Bronchial epithelial cell (primary cell): Measurements from ENCODE around the gene CUL2. TPM values are rescaled to one million over a fixed set of nuclear protein-coding genes. Genes with fewer than 3 reads are reported as not detected.
A peak's percentile ranks its signal among the peaks of the same experiment; 100 is the strongest.
"Not testable (repeated sequence)": the region's sequence is repeated elsewhere in the genome, so short reads cannot be mapped to it uniquely, and the experiment has no call there.

ENCODE experiments used
- DNase-seq: peaks from one replicate; pipeline ENCODE4 v3.0.0-alpha.2; 2010; ENCODE audit warnings: low read depth
- FAIRE-seq: peaks from 2 replicates; lab custom pipeline; 2011; peaks lifted over from hg19 to GRCh38; lab: Jason Lieb, UNC
- H3K27me3 ChIP-seq: 2 replicates; pipeline ENCODE4 v1.5.1; 2011; ENCODE audit warnings: low read length; ENCODE audit not compliant: control insufficient read depth, insufficient read depth
- H3K36me3 ChIP-seq: 2 replicates; pipeline ENCODE4 v1.5.1; 2011; ENCODE audit warnings: low read length; ENCODE audit not compliant: control insufficient read depth, insufficient read depth
- H3K4me3 ChIP-seq: 2 replicates; pipeline ENCODE4 v1.5.1; 2011; ENCODE audit warnings: mild to moderate bottlenecking, low read depth, low read length, control low read depth
- total RNA-seq: library from RNA; depleted of rRNA; stranded (reverse); fragments of >200 nt; gene quantifications from 2 replicates; pipeline ENCODE4 v1.2.1, GENCODE V29; 2014
- TF ChIP-seq, protein P1 (sequence below): IDR thresholded peaks from 2 replicates; pipeline ENCODE4 v1.5.1; 2011; ENCODE audit warnings: mild to moderate bottlenecking, moderate library complexity, low read length, control low read depth, inconsistent platforms; ENCODE audit not compliant: insufficient read depth, severe bottlenecking

Gene CUL2
- total RNA-seq, 1 donor from 2014 or later: 21.3 TPM

DNA sequence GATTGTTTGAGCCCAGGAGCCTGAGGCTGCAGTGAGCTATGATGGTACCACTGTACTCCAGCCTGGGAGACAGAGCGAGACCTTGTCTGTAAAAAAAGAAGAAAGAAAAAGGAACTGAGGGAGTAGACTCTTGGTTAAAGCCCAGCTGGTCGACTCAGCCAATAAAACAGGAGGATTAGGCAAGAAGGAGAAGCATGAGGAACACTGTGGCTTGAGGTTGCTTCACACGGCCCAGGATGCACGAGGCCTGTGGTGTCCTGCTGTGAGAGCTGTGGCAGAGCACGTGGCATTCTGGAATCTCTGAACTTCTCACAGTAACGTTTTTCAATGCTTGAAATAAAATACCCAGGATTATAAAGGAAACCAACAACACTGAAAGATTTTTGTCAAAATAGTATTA lies 93.3 kb downstream of the CUL2 start:
- FAIRE-seq (no peak), DNase-seq (no peak)
- Histone ChIP-seq H3K36me3 (no peaks in the 10 kb centered on the region), H3K27me3 (no peaks in the 10 kb centered on the region), H3K4me3 (no peak overlapping the region)
- TF ChIP-seq, protein P1, sequence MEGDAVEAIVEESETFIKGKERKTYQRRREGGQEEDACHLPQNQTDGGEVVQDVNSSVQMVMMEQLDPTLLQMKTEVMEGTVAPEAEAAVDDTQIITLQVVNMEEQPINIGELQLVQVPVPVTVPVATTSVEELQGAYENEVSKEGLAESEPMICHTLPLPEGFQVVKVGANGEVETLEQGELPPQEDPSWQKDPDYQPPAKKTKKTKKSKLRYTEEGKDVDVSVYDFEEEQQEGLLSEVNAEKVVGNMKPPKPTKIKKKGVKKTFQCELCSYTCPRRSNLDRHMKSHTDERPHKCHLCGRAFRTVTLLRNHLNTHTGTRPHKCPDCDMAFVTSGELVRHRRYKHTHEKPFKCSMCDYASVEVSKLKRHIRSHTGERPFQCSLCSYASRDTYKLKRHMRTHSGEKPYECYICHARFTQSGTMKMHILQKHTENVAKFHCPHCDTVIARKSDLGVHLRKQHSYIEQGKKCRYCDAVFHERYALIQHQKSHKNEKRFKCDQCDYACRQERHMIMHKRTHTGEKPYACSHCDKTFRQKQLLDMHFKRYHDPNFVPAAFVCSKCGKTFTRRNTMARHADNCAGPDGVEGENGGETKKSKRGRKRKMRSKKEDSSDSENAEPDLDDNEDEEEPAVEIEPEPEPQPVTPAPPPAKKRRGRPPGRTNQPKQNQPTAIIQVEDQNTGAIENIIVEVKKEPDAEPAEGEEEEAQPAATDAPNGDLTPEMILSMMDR: no peak

DNA sequence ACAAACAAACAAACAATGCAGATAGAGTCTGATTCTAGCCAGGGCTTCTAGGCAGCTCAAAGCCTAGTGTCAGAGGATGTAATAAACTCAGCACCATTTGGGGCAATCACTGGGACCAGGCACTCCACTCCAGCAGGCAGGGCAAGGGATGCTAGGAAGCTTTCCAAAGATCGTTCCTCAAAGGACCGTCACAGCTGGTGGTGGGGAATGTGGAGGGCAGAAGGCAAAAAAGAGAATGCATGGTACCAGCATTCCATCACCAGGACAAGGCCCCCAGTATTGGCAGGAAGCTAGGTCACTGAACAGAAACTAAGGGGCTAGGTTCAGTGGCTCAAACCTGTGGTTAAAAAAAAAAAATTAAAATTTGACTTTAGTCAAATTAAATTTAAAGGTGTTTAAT lies 94.2 kb downstream of the CUL2 start:
- no peak for FAIRE-seq
- Histone ChIP-seq H3K27me3 (no peaks in the 10 kb centered on the region), H3K36me3 (no peaks in the 10 kb centered on the region), H3K4me3 (no peak overlapping the region)
- DNase-seq: no peak
- TF ChIP-seq, protein P1: no peak

DNA sequence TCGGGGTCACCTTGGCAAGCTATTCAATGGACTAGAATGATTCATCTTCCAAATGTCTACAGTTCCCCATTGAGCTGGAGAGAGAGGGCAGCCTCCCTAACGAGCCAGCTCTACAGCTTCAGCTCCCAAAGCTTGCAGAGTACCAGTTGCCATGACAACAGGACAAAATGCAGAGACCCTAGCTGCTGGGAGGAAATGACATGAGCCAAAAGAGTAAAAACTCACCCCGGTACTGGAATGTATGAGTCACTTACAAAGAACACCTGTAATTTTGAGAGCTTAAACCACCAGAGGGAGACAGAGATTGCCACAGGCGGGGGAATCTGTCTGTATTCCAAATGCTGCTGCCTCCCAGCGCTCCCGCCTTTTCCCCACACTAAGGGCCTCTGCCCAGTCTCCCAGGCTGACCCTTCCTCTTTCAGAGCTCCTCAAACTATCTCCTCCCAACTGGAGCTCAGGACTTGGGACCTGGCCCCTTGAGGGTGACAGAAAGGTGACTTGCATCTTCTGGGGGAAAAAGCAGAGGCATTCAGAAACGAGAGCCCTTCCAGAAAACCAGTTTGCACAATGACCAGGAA lies 95.5 kb downstream of the CUL2 start:
- Histone ChIP-seq H3K27me3 (no peaks in the 10 kb centered on the region), H3K36me3 (no peaks in the 10 kb centered on the region), H3K4me3 (no peak overlapping the region)
- FAIRE-seq (no peak), DNase-seq (peak; percentile 87)
- TF ChIP-seq, protein P1: peak; percentile 85

DNA sequence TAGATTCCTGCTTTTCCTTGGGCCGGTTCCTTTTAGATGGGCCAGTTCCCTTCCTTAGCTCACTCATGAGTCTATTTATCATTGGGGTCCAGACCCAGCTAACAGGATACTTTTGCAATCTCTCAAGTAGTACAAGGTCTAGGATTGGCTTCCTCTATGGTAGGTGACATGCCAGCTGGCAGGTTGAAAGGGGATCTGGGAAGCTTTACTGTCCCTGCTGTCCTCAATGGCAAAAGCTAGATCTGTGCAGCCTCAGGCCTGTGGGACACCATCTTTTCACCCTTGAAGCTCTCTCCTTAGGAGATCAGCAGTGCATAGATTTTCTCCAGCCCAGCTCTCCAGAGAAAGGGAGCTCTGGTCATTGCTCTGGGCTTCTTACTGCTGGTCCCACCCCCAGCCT lies 96.4 kb downstream of the CUL2 start:
- Histone ChIP-seq H3K36me3 (no peaks in the 10 kb centered on the region), H3K4me3 (no peak overlapping the region), H3K27me3 (no peaks in the 10 kb centered on the region)
- DNase-seq (no peak), FAIRE-seq (no peak)
- TF ChIP-seq, protein P1: no peak

DNA sequence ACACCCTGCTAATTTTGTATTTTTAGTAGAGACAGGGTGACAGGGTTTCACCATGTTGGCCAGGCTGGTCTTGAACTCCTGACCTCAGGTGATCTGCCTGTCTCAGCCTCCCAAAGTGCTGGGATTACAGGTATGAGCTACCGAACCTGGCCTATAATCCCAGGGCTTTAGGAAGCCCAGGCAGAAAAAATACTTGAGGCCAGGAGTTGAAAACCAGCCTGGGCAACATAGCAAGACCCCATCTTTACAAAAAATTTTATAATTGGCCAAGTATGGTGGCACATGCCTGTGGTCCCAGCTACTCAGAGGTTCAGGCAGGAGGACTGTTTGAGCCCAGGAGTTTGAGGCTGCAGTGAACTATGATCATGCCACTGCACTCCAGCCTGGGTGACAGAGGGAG lies 99.0 kb downstream of the CUL2 start:
- FAIRE-seq, H3K4me3 ChIP-seq, DNase-seq, H3K27me3 ChIP-seq, H3K36me3 ChIP-seq: not testable (repeated sequence)

DNA sequence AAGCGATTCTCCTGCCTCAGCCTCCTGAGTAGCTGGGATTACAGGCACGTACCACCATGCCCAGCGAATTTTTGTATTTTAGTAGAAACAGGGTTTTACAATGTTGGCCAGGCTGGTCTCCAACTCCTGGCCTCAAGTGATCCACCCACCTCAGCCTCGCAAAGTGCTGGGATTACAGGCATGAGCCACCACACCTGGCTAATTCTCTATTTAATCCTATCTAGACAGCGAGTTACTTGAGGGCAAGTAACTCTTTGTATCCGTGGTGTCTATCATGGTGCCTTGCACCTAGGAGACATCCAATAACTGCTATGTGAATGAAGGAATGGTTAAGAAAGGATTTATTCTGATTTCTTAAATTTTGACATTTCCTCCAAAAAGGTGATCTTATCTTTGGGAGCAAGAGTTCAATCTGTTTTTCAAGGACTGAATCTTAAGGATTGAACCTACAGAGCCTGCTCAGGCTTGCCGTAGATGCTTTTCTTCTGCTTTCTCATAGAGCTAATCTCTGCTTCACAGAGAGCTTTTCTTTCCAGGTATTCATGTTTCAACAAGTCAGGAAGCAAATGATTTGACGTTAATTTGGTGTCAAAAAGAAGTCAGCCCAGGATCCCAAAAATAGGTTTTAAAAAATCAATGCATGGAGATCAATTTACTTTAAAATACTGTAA lies 101.6 kb downstream of the CUL2 start:
- no peaks in the 10 kb centered on the region for H3K27me3 ChIP-seq
- TF ChIP-seq, protein P1: no peak
- peak; percentile 92 for DNase-seq
- no peak for FAIRE-seq
- H3K36me3 ChIP-seq: no peaks in the 10 kb centered on the region
- H3K4me3 ChIP-seq: no peak overlapping the region
